CD4-positive, alpha-beta T cell treated with Interleukin-12 subunit alpha and Interleukin-12 subunit beta, for 1 hour (primary cell): ENCODE measurements around the gene CCDC87.

Experiments
- DNase-seq: peaks from one replicate; pipeline ENCODE4 v3.0.0-alpha.2; 2020

CCDC87 gene

DNA sequence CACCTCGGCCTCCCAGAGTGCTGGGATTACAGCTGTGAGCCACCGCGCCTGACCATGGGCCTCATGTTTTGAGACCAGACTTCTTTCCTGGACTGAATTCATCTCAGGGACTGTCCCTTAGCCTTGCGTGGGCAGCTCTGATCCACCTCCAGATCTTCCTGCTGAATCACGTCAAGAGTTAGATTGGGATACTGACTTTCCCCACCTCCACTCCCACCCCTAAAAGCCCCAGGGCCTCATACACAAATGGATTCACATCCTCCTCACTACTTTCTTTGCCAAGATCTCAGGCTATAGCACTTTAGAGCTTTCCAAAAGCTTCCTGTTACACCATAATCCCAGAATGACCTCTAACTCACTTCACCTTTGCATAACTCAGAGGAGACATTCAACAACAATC, 12.1 kb downstream of the CCDC87 start:
- no peak for DNase-seq

DNA sequence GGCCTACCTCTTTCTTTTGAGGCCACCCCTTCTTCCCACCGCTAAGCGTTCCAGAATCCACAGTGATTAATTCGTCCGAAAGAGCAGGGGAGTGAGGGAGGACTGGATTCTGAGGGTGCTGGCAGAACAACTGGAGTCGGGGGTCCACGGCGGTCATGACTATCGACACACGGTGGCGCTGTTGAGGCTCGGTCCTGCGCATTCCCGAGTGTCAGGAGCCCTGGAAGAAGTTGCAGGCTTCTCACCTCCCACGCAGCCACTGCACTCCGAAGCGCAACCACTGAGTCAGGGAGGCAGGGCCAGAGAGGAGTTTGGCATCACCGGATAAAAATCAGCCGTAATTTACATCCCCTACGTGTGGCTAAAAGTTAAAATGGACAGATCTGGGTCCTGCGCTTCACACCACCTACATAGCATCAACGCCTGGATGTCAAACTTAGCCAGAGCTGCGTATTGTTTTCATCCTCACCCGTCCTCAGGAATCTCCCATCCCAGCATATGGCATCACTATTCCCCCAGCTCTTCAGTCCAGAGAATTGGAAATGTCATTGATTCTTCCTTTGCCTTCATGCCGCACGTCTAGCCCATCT, 13.8 kb downstream of the CCDC87 start:
- peak; percentile 80 for DNase-seq

DNA sequence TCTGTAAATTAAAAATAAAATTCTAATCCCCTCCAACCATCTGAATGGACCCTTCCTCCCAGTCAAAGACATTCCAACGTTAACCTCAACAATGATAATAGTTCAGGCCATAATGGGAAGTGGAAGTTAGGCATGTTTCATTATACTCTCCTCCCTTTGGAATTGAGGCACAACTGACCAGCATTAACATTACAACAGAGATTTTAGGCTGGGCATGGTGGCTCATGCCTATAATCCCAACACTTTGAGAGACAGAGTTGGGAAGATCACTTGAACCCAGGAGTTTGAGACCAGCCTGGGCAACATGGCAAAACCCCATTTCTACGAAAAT, 22.0 kb downstream of the CCDC87 start:
- no peak for DNase-seq

DNA sequence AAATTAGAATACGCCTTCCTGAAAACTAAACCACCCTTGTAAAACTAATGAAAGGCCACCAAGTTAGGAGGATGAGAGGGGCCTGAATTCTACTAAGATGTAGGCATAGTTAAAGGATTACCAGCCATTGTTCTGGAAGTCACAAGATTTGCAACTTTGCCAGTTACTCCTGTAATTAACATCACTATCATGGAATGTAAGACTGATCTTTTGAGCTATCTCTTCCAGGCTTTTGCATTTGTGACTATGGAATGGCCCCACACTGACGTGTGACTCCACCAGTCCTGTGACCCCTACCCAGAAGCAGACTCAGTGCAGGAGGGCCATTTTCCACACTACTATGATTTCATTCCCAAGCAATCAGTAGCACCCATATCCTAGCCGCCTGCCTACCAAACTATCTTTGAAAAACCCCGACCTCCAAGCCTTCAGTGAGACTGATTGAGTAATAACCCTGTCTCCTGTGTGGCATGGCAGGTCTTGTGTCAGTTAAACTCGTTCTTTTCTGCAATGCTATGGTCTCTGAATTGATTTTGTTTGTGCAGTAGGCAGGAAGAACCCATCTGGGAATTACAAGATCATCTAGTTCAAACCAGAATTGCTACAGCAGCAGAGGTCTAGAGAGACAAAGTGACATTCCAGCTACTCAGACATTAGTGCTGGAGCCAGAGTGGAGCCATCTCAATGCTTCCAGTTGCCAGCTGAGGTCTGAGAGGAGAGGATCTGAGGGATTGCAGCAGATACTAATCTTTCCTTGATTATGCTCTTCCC, 22.6 kb downstream of the CCDC87 start:
- no peak for DNase-seq

DNA sequence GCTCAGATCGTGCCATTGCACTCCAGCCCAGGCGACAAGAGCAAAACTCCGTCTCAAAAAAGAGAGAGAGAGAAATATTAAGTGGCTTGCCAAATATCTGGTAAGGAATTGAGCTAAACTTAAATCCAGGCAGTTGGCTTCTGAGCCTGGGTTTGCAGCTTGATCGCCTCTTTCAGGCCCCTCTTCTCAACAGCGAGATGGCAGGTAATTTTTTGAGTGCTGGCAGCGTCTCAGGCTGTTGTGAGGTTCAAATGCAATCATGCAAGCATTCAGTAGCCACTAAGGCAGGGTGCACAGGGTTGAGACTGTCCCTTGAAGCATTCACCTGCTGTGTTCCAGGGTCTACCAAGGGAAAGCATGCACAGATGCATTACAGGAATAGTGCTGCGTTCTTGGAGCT, 23.8 kb downstream of the CCDC87 start:
- no peak for DNase-seq

DNA sequence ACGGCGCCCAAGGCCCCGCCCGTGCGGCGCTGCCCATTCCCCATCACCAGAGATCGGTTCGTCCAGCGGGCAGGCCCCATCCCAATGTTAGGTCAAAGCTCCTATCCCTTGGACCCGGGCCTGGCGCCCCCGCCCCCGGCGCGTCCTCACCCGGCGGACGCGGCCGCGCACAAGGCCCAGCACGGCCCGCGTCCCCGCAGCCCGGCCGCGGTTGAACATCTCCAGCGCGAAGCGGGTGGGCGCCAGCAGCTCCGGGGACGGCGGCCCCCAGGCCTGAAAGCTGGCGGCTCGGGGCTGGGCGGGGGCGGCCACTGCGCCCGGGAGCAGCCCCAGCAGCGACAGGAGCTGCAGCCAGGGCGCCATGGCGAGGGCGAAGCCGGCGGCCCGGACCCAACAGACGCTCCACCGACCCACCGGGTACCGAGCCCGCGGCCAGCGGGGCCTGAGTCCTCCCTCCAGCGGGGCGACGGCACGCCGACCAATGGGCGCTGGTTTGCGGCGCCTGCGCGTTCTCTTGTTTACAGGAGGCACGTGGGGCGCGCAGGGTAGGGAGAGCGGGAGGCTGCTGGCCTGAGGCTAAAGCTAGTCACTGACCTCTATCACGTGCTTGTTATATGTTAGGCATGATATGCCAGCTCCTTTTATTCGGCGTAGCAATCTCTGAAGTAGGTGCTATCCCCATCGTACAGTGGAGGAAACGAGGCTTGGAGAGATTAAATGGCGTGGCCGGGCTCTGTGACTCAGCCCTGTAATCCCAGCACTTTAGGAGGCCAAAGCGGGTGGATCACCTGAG, 24.5 kb downstream of the CCDC87 start, which contains the start of gene CTSF:
Gene CTSF (minus strand): TSS at position 483 of the 793 bp plus-strand sequence. CDS start 120 bp downstream, at position 363.
- peak; percentile 78 for DNase-seq

DNA sequence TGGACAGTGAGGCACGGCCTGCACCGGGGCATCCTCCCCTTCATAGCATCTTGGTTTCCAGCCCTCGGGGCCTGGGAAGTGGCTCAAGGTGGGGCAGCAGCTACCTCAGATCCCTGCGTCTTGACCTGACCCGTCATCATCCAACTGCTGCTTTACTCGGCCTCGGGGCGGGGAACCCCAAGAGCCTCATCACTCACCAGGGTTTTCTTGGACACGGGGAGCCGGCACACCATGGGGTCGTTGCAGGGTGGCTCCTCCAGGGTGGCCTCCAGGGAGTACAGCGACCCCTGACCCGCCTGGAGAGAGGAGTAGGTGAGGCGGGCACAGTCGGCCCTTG, 25.1 kb downstream of the CCDC87 start:
- no peak for DNase-seq

DNA sequence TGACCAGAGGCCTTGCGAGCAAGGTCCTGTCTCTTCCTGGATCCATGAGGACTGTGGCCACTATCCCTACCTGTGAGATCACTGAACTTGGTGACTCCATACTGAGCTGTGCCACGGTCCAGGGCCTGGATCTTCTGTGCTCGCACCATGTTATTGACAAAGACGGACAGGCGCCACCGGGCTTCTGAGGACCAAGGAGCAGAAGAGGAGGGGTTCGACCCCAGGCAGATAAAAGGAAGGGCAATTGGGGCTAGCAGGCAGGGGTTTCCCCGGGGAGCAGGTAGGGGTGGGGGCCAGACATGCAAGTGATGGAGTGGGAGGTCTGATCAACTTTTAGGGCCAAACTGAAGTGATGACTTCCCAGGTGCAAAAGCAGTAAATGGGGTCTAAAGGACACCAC, 26.6 kb downstream of the CCDC87 start:
- no peak for DNase-seq

DNA sequence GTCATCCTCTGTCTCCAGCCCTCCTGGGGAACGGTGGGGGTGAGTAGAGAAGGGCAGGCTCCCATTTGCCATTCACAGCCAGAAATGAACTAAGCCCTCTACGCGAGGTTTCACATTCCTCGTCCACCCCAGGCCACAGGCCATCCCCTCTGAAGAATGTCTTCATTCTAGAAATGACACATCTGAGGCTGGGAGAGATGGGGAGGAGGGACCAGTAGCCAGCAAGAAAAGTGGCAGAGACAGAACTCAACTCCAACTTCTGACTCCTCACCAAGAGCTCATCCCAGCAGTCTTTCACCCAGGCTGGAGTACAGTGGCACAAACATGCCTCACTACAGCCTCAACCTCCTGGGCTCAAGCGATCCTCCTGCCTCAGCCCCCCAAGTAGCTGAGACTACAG, 27.9 kb downstream of the CCDC87 start:
- no peak for DNase-seq

DNA sequence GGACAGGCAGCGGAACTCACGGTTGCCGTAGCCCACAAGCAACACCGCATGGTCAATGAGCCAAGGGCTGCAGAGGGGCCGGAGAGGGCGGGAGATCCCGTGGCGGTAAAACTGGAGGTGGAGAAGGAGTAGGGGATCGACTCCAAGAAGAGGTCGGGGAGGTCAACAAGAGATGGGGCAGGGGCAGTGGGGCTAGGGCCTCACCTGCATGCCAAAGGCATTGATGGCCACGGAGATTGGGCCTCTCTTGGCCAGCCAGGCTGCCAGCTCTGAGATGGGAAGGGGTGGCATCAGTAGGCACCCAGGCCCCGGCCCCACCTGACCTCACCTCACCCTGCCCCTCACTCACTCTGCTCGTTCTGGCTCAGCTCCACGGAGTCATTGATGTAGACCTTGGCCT, 28.3 kb downstream of the CCDC87 start:
- no peak for DNase-seq

DNA sequence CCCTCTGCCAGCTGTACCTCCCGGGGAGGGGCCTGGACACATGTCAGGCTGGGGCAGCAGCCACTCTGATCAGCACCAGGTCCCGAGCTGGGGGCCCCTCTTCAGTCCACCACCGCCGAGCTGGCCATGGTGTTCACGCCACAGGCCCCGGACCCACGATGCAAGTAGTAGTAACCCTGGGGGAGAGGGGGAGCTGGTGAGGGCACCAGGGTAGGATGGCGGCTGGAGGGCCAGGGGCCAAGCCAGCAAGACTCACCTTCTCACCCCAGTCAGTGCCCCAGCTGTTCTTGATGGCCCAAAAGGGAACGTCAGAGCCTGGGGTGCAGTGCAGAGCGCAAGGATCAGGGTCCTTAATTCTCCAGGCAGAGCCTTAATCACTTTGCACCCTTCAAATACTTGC, 29.0 kb downstream of the CCDC87 start:
- no peak for DNase-seq

DNA sequence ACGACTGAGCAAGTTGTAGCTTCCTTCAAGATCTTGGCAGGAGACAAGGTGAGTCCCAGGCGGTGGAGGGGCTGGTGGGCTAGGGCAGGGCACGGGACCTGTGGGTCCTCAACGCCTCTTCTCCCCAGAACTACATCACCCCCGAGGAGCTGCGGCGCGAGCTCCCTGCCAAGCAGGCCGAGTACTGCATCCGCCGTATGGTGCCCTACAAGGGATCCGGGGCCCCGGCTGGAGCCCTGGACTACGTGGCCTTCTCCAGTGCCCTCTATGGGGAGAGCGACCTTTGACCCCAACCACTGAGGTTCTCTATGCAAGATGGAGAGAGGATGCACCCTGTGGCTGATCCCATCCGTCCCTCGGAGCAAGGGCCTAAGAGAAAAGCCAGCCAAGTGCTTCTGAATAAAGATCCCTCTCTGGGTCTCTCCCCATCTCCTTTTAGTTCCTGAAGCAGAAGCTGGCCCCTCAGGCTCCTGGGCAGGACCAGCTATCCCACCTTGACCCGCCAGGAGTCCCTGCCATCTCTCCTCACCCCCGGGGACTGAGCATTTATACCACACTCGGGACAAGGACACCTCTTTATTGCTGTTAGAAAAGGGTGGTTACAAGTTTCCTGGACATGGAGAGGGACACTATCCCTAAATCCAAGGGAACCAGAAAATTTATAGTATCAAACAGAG, 29.8 kb downstream of the CCDC87 start:
- no peak for DNase-seq

DNA sequence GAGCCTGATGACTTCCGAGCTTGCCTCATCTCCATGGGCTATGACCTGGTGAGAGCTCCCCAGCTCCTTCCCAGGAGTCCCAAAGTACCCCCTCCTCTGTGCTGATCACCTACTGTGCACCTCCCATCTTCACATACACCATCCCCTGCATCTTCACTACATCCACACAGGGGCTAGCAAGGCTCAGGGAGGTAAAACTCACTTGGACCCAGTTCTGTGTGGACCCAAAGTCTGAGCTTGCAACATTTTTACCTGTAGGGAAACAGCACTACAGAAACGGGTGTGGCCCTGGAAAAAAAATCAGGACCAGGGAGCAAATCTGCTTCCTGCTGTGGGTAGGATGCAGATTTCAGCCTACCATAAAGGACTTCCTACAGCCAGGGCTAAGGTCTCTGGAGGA, 30.6 kb downstream of the CCDC87 start:
- DNase-seq = no peak

DNA sequence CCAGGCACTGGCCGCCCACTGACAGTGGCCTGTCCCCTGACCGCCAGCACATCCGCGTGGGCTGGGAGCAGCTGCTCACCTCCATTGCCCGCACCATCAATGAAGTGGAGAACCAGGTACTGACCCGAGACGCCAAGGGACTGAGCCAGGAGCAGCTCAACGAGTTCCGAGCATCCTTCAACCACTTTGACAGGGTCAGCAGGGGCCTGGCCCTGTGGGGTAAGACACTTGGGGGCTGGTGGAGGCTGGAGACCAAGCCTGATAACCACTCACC, 31.0 kb downstream of the CCDC87 start:
- DNase-seq = no peak

DNA sequence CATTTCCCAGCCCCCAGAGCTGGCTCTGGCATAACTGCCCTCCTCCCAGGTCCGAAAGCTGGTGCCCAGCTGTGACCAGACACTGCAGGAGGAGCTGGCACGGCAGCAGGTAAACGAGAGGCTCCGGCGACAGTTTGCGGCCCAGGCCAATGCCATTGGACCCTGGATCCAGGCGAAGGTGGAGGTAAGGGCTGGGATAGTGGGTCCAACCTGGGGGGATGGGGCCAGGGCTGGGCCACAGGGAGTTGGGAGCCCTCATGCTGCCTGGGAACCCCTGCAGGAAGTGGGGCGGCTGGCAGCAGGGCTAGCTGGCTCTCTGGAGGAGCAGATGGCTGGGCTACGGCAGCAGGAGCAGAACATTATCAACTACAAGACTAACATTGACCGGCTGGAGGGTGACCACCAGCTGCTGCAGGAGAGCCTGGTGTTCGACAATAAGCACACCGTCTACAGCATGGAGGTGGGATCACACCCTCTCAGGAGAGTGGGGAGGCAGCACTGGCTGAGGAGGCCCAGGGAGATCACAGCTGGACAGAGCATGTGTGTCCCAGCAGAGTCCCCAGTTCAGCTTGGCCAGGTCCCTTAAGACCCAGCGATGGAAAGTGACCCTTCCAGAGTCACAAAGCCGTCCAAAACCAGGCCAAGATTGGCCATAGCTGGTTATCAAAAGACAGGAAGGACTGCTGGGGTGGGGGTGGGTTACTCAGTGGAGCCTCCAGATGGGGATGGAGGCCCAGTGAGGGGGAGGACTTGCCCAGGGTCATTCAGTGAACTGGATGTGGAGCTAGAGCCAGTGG, 31.5 kb downstream of the CCDC87 start:
- DNase-seq = no peak

DNA sequence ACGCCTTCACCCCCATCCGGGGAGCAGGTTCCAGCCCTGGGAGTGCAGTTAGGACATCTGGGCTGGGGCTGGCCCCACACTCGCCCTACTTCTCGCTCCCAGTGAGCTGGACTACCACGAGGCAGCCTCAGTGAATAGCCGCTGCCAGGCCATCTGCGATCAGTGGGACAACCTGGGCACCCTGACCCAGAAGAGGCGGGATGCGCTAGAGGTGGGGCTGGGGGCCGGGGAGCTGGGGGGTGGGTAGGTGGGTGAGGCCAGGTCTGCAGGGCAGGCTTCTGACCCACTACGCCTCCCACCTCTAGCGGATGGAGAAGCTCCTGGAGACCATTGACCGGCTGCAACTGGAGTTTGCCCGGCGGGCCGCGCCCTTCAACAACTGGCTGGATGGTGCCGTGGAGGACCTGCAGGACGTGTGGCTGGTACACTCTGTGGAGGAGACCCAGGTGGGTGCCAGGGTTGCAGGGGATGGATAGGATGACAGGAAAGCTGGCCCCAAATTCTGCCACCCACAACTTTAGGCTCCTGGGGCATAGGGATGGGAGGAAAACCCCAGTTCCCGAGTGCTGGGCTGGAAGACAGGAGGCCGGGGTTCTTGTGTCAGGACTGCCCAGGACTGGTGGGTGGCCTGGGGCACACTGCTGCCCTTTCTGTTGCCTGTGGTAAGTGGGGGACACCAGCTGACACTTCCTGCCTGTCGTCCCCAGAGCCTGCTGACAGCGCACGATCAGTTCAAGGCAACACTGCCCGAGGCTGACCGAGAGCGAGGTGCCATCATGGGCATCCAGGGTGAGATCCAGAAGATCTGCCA, 32.8 kb downstream of the CCDC87 start:
- DNase-seq = no peak

DNA sequence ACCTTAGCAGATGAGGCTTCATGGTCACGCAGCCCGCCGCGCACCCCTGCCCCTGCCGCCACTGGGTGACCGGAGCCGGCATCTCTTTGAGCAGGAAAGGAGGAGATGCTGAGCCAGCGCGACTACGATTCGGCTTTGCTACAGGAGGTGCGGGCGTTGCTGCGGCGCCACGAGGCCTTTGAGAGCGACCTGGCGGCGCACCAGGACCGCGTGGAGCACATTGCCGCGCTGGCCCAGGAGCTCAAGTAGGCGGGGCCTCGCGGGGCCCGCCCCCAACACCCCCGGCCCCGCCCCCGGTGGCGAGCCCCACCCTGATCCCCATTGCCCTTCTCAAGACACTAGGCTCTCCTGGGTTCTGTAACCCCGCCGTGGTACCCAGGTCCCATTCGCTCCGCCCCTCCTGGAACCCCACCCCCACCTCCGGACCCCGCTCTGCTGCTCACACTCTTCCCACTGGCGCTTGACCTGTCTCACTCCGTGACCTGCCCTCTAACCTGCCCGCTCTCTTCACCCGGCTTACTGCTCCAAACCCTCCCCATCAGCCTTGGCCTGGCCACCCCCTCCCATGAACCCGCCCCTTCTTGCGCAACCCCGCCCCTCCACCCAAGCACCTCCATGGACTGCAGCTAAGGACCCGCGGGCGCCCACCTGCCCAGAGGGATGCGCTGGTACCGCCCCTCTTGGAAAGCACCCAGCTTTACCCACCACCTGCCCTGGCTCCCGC, 33.6 kb downstream of the CCDC87 start:
- DNase-seq = peak; percentile 53

DNA sequence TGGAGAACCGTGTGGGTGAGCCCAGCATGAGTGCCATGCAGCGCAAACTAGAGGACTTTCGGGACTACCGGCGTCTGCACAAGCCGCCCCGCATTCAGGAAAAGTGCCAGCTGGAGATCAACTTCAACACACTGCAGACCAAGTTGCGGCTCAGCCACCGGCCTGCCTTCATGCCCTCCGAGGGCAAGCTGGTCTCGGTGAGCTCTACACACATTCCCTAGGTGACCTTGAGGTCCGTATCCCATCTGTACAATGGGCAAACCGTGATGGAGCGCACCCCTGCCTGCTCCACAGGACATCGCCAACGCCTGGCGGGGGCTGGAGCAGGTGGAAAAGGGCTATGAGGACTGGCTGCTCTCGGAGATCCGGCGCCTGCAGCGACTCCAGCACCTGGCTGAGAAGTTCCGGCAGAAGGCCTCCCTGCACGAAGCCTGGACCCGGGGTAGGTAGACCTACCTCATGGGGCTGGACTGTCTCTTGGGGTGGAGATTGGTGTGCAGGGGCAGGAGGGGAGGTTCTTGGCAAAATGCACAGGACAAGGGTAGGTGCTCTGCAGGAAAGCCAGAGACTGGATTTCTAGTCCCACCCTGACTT, 35.0 kb downstream of the CCDC87 start:
- DNase-seq = no peak

DNA sequence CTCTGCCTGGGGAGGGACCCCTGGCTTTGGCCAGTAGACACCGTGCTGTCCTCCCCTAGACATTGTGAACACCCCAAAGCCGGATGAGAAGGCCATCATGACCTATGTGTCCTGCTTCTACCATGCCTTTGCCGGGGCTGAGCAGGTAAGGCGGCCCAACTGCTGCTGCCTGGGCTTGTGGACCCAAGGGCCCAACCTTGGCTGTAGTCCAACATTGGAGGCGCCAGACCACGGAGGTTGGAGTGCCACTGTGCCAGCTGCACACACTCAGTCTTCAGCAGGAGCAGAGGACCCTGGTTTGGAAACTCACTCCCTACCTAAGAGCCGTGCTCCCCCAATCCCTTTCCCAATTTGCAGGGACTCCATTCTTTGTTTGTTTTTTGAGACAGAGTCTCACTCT, 36.8 kb downstream of the CCDC87 start:
- DNase-seq = no peak

DNA sequence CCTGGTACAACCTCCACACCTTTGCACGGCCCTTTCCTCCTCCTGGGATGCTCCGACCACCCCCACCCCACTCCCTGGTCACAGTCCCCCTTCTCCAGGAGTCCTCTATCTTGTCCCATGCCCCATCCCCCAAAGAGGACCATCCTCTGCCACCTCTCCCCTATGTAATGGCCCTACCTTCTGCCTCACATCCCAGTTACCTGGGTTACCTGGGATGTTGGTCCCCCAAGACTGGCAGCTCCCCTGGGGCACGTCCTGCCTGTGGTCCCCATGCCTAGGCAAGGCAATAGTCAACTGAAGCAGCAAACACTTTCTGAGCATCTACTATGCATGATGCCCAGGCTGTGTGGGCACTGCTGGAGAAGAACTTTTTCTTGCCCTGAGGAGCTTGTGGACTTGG, 37.4 kb downstream of the CCDC87 start:
- no peak for DNase-seq

DNA sequence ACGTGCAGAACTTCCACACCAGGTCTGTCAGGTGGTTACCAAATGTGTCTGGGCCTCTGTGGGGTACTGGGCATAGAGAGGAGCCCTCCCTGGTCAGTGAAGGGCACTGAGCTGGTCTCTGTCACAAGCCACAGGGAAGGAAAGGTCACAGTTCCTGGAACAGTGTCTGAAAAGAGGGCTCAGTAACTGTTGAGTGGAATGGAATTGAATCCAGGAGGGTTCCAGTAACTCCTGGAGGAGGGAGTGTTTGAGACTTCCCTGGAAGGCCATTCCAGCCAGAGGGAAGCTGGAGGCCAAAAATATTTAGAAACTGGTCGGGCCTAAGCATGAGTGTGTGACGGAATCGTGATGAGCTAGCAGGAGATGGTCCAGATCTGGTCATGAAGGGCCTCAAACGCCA, 38.3 kb downstream of the CCDC87 start:
- no peak for DNase-seq
